Stomach (tissue), 4 donors: ENCODE results near the gene NCKAP5L.

Experiments used
- CTCF ChIP-seq, 7 experiments: fragments of 450-650 bp in 4 of 7; fragments of 200-600 bp in 3 of 7; sonication (generic) in 3 of 7; IDR thresholded peaks; one replicate each; pipeline ENCODE4 v1.5.1; 2016 to 2019; ENCODE audit warnings: antibody characterized with exemption in 7 of 7, control low read depth in 2 of 7, mild to moderate bottlenecking in 1 of 7
- POLR2A ChIP-seq, 4 donors: fragments of 450-650 bp; IDR thresholded peaks; one replicate each; pipeline ENCODE4 v1.6.1; 2016; ENCODE audit warnings: antibody characterized with exemption in 4 of 4, control low read depth in 2 of 4, mild to moderate bottlenecking in 1 of 4, moderate library complexity in 1 of 4

- TF ChIP-seq CTCF (IDR thresholded peaks at IDR 0.05), result no peak
- no peak for TF ChIP-seq POLR2A (IDR thresholded peaks at IDR 0.05)
These were observed 41.7 kb upstream of the NCKAP5L start for GRCh38 chr12:49869816-49870500.
